BLaER1 treated with 17β-estradiol and CSF1 and Interleukin-3, amounts not matched to agents 10 nM and 100 nM (cell line): ENCODE data around the gene CUX1.

ENCODE experiments used
- H3K27ac ChIP-seq, 11 experiments: shearing (Covaris generic); formaldehyde crosslinking; 2 replicates each; pipeline ENCODE4 v1.8.1; 2022
- H3K27me3 ChIP-seq, 11 experiments: shearing (Covaris generic); formaldehyde crosslinking; 2 replicates each; pipeline ENCODE4 v1.8.1; 2022
- H3K36me3 ChIP-seq, 11 experiments: shearing (Covaris generic); formaldehyde crosslinking; 2 replicates each; pipeline ENCODE4 v1.8.1; 2022
- H3K4me1 ChIP-seq, 10 experiments: shearing (Covaris generic); formaldehyde crosslinking; 2 replicates each; pipeline ENCODE4 v1.8.1; 2022
- H3K4me2 ChIP-seq, 11 experiments: shearing (Covaris generic); formaldehyde crosslinking; 2 replicates each; pipeline ENCODE4 v1.8.1; 2022
- H3K4me3 ChIP-seq, 10 experiments: shearing (Covaris generic); formaldehyde crosslinking; 2 replicates each; pipeline ENCODE4 v1.8.1; 2022
- H3K9ac ChIP-seq, 11 experiments: shearing (Covaris generic); formaldehyde crosslinking; 2 replicates each; pipeline ENCODE4 v1.8.1; 2022
- H3K9me3 ChIP-seq, 11 experiments: shearing (Covaris generic); formaldehyde crosslinking; replicated peaks in 1 of 11; 2 replicates each; pipeline ENCODE4 v1.8.1; 2022
- H4K20me1 ChIP-seq, 11 experiments: shearing (Covaris generic); formaldehyde crosslinking; 2 replicates each; pipeline ENCODE4 v1.8.1; 2022
- Cebpa-rat ChIP-seq, 11 experiments: shearing (Covaris generic); IDR thresholded peaks; 2 replicates each; pipeline ENCODE4 v1.8.1; 2022

CUX1 gene

DNA sequence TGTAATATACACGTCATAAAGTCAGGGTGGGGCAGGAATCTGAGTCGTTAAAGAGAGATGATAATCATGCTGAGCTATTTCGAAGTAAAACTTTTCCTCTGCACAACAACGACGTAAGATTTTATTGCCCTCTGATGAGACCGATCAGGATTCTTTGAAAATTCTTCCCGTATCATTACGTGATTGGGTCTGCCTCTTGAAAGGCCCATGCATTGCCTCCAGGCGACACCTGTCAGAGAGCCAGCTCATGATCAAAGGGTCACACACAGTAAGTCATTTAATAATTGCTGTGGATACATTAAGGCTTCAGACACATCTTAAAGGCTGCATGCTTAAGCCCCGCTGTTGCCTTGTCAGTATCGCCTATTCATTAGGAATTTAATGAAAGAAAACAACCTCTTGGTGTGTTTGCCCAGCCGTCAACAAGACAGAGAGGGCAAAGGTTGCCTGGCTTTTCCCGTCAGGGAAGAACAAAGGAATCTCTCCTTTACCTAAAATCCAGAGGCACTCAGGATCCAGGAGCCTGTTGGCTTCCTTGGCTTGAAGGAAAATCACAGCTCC is 280.3 kb downstream of the CUX1 start:
- Histone ChIP-seq H3K27ac (no peak overlapping the region), H3K36me3 (peaks cover 55 to 89% (median 75%) of the 10 kb centered on the region in 11 experiments), H3K4me3 (no peak overlapping the region), H3K9ac (no peak overlapping the region), H3K27me3 (no peaks in the 10 kb centered on the region), H3K4me1 (peaks cover 0 to 12% (median 6%) of the 10 kb centered on the region in 10 experiments; a peak in 11 of 20 replicates), H3K9me3 (no peaks in the 10 kb centered on the region), H3K4me2 (no peak overlapping the region), H4K20me1 (peaks cover 20 to 76% (median 36%) of the 10 kb centered on the region in 11 experiments; a peak in 19 of 22 replicates)
- TF ChIP-seq Cebpa-rat (IDR thresholded peaks at IDR 0.05) = no peak

DNA sequence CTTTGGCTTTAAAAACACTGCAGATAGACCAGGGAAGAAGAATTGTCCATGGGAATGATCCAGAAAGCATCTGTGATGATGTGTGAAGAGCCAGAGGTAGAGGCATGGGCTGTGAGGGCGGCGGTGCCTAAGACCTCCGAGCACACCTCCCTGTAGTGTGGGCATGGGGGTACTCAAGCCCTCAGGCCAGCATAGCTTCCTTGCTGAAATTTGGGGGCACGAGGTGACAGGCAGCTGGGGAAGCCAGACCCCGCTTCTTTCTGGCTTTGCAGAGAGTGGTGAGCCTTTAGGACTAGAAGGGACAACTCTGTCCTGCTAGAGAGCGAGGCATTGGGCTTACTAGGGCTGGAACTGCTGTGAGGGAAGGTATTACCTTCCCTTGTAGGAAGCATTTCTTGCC is 281.6 kb downstream of the CUX1 start:
- H3K4me2 ChIP-seq = no peak overlapping the region
- no peak overlapping the region for H3K4me3 ChIP-seq
- H3K27me3 ChIP-seq = no peaks in the 10 kb centered on the region
- peaks cover 0 to 18% (median 3%) of the 10 kb centered on the region in 10 experiments; a peak in 8 of 20 replicates for H3K4me1 ChIP-seq
- H3K27ac ChIP-seq = no peak overlapping the region
- peaks cover 68 to 95% (median 87%) of the 10 kb centered on the region in 11 experiments for H3K36me3 ChIP-seq
- TF ChIP-seq Cebpa-rat (IDR thresholded peaks at IDR 0.05) = no peak
- no peaks in the 10 kb centered on the region for H3K9me3 ChIP-seq
- peaks cover 11 to 71% (median 28%) of the 10 kb centered on the region in 11 experiments; a peak in 17 of 22 replicates for H4K20me1 ChIP-seq
- H3K9ac ChIP-seq = no peak overlapping the region

DNA sequence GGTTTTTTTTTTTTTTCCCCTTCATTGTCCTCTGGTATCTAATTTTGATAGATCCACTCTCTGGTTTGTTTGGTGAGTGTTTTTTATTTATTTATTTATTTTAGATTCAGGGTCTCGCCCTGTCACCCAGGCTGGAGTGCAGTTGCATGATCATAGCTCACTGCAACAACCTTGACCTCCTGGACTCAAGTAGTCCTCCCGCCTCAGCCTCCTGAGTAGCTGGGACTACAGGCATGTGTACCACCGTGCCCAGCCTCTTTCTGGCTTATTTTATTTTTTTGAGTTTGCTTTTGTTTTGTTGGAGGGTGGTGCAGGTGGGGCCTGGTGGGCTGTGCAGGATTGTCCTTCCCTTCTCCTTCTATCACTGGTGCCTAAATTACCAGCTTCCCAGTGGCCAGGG is 282.0 kb downstream of the CUX1 start:
- TF ChIP-seq Cebpa-rat (IDR thresholded peaks at IDR 0.05) = no peak
- Histone ChIP-seq H3K4me2 (no peak overlapping the region), H3K27me3 (no peaks in the 10 kb centered on the region), H4K20me1 (peaks cover 11 to 68% (median 23%) of the 10 kb centered on the region in 11 experiments; a peak in 17 of 22 replicates), H3K4me1 (peaks cover 0 to 18% (median 3%) of the 10 kb centered on the region in 10 experiments; a peak in 8 of 20 replicates), H3K36me3 (peaks cover 73 to 99% (median 92%) of the 10 kb centered on the region in 11 experiments), H3K9me3 (no peaks in the 10 kb centered on the region), H3K27ac (no peak overlapping the region), H3K9ac (no peak overlapping the region), H3K4me3 (no peak overlapping the region)

DNA sequence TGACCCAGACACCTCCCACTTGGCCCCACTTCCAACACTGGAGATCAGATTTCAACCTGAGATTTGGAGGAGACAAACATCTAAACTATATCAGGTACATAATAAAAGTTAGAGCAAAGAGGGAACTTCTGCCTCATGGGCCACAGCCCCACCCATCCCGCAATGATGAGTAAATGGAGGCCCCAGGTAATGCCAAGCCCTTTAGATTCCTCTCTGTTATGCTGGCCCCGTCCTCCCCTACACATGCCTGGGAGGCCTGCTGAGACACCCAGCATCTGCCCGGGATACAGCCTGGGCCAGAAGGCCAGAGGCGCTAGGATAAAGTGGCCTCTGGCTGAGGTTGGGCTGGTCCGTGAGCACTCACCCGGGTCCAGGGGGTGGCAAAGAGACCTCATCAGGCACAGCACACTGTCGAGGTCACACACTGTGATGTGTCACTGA is 283.7 kb downstream of the CUX1 start:
- Histone ChIP-seq H4K20me1 (peaks cover 0 to 51% (median 11%) of the 10 kb centered on the region in 11 experiments; a peak in 13 of 22 replicates), H3K9ac (no peak overlapping the region), H3K4me1 (peaks cover 0 to 19% (median 3%) of the 10 kb centered on the region in 10 experiments; a peak in 8 of 20 replicates), H3K4me3 (no peak overlapping the region), H3K27ac (no peak overlapping the region), H3K36me3 (peaks cover 88 to 99% (median 94%) of the 10 kb centered on the region in 11 experiments), H3K4me2 (no peak overlapping the region), H3K27me3 (no peaks in the 10 kb centered on the region), H3K9me3 (no peaks in the 10 kb centered on the region)
- no peak for TF ChIP-seq Cebpa-rat (IDR thresholded peaks at IDR 0.05)

DNA sequence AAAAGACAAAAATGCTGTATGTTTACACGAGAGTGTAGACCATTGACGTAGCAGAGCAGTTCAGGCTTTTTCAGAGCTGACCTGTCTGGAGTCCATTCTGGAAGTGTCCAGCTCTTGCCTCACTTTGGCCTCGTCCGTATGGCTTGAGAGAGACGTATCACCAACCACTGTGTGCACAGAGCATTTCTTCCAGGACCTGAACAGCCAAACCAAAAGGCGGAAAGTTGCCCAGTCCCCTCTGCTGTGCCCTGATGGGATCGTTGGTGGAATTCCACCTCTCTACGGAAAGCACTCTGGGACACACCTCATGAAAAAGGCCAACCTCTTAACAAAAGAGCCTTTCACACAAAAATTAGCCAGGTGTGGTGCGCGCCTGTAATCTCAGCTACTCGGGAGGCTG is 284.5 kb downstream of the CUX1 start:
- Histone ChIP-seq H3K4me1 (peaks cover 0 to 14% (median 1%) of the 10 kb centered on the region in 10 experiments; a peak in 8 of 20 replicates), H3K9me3 (no peaks in the 10 kb centered on the region), H3K4me2 (no peak overlapping the region), H3K36me3 (peaks cover 93 to 100% (median 95%) of the 10 kb centered on the region in 11 experiments), H4K20me1 (peaks cover 0 to 49% (median 4%) of the 10 kb centered on the region in 11 experiments; a peak in 13 of 22 replicates), H3K27me3 (no peaks in the 10 kb centered on the region), H3K27ac (no peak overlapping the region), H3K4me3 (no peak overlapping the region), H3K9ac (no peak overlapping the region)
- TF ChIP-seq Cebpa-rat (IDR thresholded peaks at IDR 0.05) = no peak

DNA sequence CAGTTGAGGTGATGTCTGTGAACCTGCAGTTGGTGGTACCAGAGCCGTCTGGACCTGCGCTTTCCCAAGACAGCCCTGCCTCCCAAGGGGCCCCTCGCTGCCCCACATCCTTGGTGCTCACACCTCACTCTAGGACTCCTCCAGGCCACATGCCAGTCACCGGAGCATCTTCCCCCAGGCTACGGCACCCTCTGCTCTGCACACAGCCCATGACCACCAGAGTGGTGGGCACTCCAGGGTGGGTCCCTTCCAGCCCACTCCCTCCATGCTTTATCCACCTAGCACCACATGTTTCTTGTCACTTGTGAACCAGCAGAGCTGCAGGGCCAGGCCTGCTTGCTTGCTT is 285.6 kb downstream of the CUX1 start:
- TF ChIP-seq Cebpa-rat (IDR thresholded peaks at IDR 0.05) = no peak
- Histone ChIP-seq H3K9me3 (no peaks in the 10 kb centered on the region), H3K27ac (no peak overlapping the region; a peak in 1 of 22 replicates), H3K9ac (no peak overlapping the region; a peak in 1 of 22 replicates), H3K4me1 (peaks cover 0 to 9% (median 0%) of the 10 kb centered on the region in 10 experiments; a peak in 4 of 20 replicates), H4K20me1 (peaks cover 0 to 52% (median 3%) of the 10 kb centered on the region in 11 experiments; a peak in 9 of 22 replicates), H3K36me3 (peaks cover 89 to 100% (median 95%) of the 10 kb centered on the region in 11 experiments), H3K4me3 (no peak overlapping the region), H3K27me3 (no peaks in the 10 kb centered on the region), H3K4me2 (no peak overlapping the region)

DNA sequence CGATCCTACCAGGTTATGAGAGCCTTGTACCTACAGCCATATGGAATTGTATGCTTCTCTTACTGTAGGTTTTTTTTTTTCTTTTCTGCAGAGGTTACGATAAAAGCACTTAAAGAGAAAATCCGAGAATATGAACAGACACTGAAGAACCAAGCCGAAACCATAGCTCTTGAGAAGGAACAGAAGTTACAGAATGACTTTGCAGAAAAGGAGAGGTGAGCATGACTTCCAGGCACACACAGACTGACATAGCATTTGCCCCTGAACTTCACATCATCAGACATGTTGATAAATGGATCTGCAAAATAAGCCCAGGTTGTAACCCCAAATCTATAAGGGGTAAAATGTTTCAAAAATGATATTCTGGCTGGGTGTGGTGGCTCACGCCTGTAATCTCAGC is 286.8 kb downstream of the CUX1 start:
- Histone ChIP-seq H4K20me1 (peaks cover 0 to 47% (median 3%) of the 10 kb centered on the region in 11 experiments; a peak in 9 of 22 replicates), H3K4me3 (no peak overlapping the region), H3K36me3 (peaks cover 86 to 100% (median 96%) of the 10 kb centered on the region in 11 experiments), H3K4me2 (no peak overlapping the region), H3K27ac (no peak overlapping the region; a peak in 2 of 22 replicates), H3K27me3 (no peaks in the 10 kb centered on the region), H3K4me1 (peaks cover 0 to 9% (median 0%) of the 10 kb centered on the region in 10 experiments; a peak in 4 of 20 replicates), H3K9ac (no peak overlapping the region), H3K9me3 (no peaks in the 10 kb centered on the region)
- no peak for TF ChIP-seq Cebpa-rat (IDR thresholded peaks at IDR 0.05)

DNA sequence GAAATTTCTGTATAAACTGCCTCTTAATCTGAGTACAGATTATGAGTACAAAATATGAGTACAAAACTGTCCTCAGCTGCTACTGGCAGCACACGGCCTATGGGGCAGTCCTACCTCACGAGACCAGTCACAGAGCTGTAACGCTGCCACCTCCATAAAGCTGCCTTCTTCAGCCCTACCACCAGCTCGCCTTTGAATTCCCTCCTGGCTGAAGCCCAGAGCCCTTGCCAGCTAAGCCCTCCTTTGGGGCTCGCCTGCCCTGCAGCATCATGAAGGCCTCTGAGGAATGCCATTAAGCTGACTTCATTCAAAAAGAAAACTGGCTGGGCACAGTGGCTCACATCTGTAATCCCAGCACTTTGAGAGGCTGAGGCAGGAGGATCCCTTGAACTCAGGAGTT is 289.2 kb downstream of the CUX1 start:
- Histone ChIP-seq H3K4me1 (peaks cover 0 to 9% (median 0%) of the 10 kb centered on the region in 10 experiments; a peak in 4 of 20 replicates), H3K4me2 (no peak overlapping the region), H4K20me1 (peaks cover 0 to 32% (median 4%) of the 10 kb centered on the region in 11 experiments; a peak in 7 of 22 replicates), H3K36me3 (peaks cover 77 to 100% (median 89%) of the 10 kb centered on the region in 11 experiments), H3K9me3 (no peaks in the 10 kb centered on the region), H3K4me3 (no peak overlapping the region), H3K27ac (no peak overlapping the region), H3K9ac (no peak overlapping the region), H3K27me3 (no peaks in the 10 kb centered on the region)
- TF ChIP-seq Cebpa-rat (IDR thresholded peaks at IDR 0.05) = no peak

DNA sequence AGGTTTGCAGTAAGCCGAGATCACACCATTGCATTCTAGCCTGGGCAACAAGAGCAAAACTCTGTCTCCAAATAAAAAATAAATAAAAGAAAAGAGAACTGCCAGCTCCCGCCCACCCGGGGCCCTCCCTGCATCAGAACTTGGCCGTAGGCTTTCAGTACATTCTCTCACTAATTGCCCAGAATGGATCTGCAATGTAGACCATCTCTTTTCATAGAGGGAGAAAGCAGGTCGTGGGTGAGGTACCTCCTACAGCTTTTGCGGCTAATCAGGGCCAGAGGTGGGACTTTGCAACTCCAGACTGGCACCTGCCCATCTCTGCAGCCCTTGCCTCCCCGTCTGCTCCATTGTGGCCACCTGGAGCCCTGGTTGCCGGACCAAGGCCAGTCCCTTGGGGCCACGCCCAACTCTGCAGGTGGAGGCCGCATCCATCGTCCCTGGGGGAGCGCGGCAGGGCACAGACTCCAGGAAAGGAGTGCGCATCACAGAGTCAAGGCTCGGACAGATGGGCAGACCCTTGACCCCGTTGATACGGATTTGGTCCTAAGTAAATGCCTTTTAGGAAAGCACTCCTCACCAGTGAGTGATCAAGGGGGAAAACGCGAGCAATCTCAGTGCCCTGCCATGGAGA is 290.2 kb downstream of the CUX1 start:
- Histone ChIP-seq H3K4me2 (no peak overlapping the region), H3K36me3 (peaks cover 76 to 100% (median 87%) of the 10 kb centered on the region in 11 experiments), H3K4me3 (no peak overlapping the region), H3K27ac (no peak overlapping the region), H3K9me3 (no peaks in the 10 kb centered on the region), H3K27me3 (no peaks in the 10 kb centered on the region), H3K9ac (no peak overlapping the region), H3K4me1 (peaks cover 0 to 9% (median 0%) of the 10 kb centered on the region in 10 experiments; a peak in 4 of 20 replicates), H4K20me1 (peaks cover 0 to 27% (median 4%) of the 10 kb centered on the region in 11 experiments; a peak in 7 of 22 replicates)
- TF ChIP-seq Cebpa-rat (IDR thresholded peaks at IDR 0.05) = no peak
